ENCODE data around the gene PRAME.
"Not testable (repeated sequence)": the region's sequence is repeated elsewhere in the genome, so short reads cannot be mapped to it uniquely, and the experiment has no call there.

PRAME gene

DNA sequence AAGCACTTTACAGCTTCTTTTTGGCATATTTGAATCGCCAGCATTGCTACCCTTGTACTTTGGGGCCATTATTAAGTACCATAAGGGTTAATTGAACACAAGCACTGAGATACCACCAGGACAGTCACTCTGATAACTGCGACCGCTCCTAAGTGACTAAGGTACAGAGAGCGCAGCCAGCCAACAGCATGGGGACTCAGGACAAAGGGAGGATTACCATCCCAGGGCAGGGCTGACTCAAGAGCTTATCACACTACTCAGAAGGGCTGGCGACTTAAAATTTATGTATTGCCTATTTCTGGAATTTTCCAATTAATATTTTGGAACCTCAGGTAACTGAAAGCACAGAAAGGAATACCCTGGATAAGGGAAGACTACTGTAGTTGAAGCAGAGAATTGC is 39.5 kb downstream of the PRAME start:
- H3K9me3 ChIP-seq (ENCODE audit: control insufficient read depth in 2 of 2, low read length in 2 of 2), result no peaks in the 10 kb centered on the region
- no peak overlapping the region for H3K4me3 ChIP-seq (ENCODE audit: low read length in 2 of 2)
- no peaks in the 10 kb centered on the region for H3K36me3 ChIP-seq (ENCODE audit: control insufficient read depth in 2 of 2, insufficient read depth in 2 of 2, low read length in 2 of 2)
- no peak overlapping the region for H3K27ac ChIP-seq (ENCODE audit: low read length)
- peaks cover 0 to 8% of the 10 kb centered on the region in 2 donors for H3K27me3 ChIP-seq (ENCODE audit: control insufficient read depth in 1 of 2, insufficient read depth in 2 of 2, low read length in 2 of 2)
- H3K4me1 ChIP-seq (ENCODE audit: control insufficient read depth, insufficient read depth, low read length), result no peaks in the 10 kb centered on the region
- no peak overlapping the region for H3K9ac ChIP-seq (ENCODE audit: low read length in 2 of 2)

DNA sequence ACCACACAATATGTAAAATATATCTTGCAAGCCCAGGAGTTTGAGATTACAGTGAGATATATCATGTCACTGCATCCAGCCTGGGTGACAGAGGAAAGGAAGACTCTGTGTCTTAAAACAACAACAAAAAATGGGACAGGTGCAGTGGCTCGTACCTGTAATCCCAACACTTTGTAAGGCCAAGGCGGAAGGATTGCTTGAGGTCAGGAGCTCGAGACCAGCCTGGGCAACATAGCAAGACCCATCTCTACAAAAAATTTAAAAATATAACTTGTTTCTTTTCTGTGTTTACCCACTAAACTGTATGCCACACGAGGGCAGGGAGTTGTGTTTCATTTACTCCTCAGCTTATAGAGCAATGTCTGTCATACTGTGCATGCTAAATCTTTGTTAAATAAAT is 42.1 kb downstream of the PRAME start:
- Histone ChIP-seq H3K27me3 (ENCODE audit: control insufficient read depth in 1 of 2, insufficient read depth in 2 of 2, low read length in 2 of 2) (peaks cover 0 to 8% of the 10 kb centered on the region in 2 donors), H3K4me1 (ENCODE audit: control insufficient read depth, insufficient read depth, low read length) (no peaks in the 10 kb centered on the region), H3K27ac (ENCODE audit: low read length) (no peak overlapping the region), H3K36me3 (ENCODE audit: control insufficient read depth in 2 of 2, insufficient read depth in 2 of 2, low read length in 2 of 2) (no peaks in the 10 kb centered on the region), H3K4me3 (ENCODE audit: low read length in 2 of 2) (no peak overlapping the region), H3K9ac (ENCODE audit: low read length in 2 of 2) (no peak overlapping the region), H3K9me3 (ENCODE audit: control insufficient read depth in 2 of 2, low read length in 2 of 2) (no peaks in the 10 kb centered on the region)

DNA sequence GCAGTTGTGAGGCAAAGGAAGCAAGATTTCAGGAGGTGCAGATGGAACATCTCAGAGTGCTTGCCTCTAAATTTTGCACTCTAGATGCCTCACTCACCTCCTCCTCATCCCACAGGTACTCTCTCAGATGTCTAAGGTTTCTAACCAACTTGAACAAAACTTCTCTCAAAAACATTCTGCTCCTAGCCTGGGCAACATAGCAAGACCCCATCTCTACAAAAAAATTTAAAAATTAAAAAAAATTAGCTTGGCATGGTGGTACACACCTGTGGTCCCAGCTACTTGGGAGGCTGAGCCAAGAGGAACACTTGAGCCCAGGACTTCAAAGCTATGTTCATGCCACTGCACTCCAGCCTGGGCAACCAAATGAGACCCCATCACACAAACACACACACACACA is 43.2 kb downstream of the PRAME start:
- H3K36me3 ChIP-seq (ENCODE audit: control insufficient read depth in 2 of 2, insufficient read depth in 2 of 2, low read length in 2 of 2), result no peaks in the 10 kb centered on the region
- H3K27me3 ChIP-seq (ENCODE audit: control insufficient read depth in 1 of 2, insufficient read depth in 2 of 2, low read length in 2 of 2), result peaks cover 0 to 8% of the 10 kb centered on the region in 2 donors
- H3K4me1 ChIP-seq (ENCODE audit: control insufficient read depth, insufficient read depth, low read length), result no peaks in the 10 kb centered on the region
- H3K4me3 ChIP-seq (ENCODE audit: low read length in 2 of 2), result no peak overlapping the region
- H3K9me3 ChIP-seq (ENCODE audit: control insufficient read depth in 2 of 2, low read length in 2 of 2), result no peaks in the 10 kb centered on the region
- H3K27ac ChIP-seq (ENCODE audit: low read length), result no peak overlapping the region
- H3K9ac ChIP-seq (ENCODE audit: low read length in 2 of 2), result no peak overlapping the region

DNA sequence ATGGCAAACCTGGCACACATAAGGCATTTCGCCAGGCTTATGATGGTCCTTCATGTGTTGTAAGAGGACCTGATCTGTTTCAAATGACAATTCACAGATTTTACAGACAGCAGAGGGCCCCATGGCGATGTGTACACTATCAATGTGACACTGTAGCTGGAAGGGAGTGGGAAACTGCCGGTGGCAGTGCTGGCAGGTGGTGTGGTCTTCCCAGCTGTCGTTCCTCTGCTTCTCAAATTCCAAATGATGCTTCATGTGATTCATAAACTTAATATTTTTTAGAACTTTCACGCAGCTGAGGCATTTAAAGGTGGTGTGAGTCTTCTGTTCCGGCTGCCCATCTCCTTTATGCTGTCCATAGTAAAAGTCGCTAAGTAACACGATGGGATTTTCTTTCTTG is 44.6 kb downstream of the PRAME start:
- not testable (repeated sequence) for H3K9ac ChIP-seq (ENCODE audit: low read length in 2 of 2); H3K36me3 ChIP-seq (ENCODE audit: control insufficient read depth in 2 of 2, insufficient read depth in 2 of 2, low read length in 2 of 2); H3K27me3 ChIP-seq (ENCODE audit: control insufficient read depth in 1 of 2, insufficient read depth in 2 of 2, low read length in 2 of 2); H3K9me3 ChIP-seq (ENCODE audit: control insufficient read depth in 2 of 2, low read length in 2 of 2); H3K27ac ChIP-seq (ENCODE audit: low read length); H3K4me3 ChIP-seq (ENCODE audit: low read length in 2 of 2); H3K4me1 ChIP-seq (ENCODE audit: control insufficient read depth, insufficient read depth, low read length)

DNA sequence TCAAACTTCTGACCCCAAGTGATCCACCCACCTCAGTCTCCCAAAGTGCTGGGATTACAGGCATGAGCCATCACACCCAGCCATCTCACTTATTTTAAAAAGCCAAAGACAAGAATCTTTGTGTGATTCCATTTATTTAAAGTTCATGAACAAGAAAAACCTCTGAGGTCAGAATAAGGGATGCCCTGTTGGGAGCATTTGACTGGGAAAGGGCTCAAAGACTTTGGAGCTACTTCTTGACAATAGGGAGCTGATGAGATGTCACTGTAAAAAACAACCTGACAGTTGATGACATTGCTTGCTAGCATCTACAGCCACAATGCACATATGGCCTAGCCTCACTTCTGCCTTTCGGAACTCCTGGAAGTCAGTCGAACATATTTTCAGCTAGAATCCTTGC is 45.4 kb downstream of the PRAME start:
- Histone ChIP-seq H3K9me3 (ENCODE audit: control insufficient read depth in 2 of 2, low read length in 2 of 2) (no peaks in the 10 kb centered on the region), H3K4me3 (ENCODE audit: low read length in 2 of 2) (no peak overlapping the region), H3K27ac (ENCODE audit: low read length) (no peak overlapping the region), H3K36me3 (ENCODE audit: control insufficient read depth in 2 of 2, insufficient read depth in 2 of 2, low read length in 2 of 2) (no peaks in the 10 kb centered on the region), H3K4me1 (ENCODE audit: control insufficient read depth, insufficient read depth, low read length) (no peaks in the 10 kb centered on the region), H3K9ac (ENCODE audit: low read length in 2 of 2) (no peak overlapping the region), H3K27me3 (ENCODE audit: control insufficient read depth in 1 of 2, insufficient read depth in 2 of 2, low read length in 2 of 2) (peaks cover 0 to 8% of the 10 kb centered on the region in 2 donors)

DNA sequence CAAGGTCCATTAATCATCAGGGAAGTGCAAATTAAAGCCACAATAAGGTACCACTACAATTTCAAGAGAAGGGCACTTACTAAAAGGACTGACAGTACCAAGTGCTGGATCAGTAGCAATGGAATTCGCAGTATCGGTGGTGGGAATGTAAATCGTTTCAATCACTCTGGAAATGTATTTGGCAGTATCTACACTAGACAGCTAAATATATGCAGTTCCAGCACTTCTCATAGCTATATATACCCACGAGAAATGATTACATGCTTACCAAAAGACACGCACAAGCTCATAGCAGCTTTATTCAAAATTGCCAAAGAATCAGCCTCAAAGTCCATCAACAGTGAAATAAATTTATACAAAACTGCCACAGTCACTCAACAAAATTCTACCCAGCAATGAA is 46.1 kb downstream of the PRAME start:
- Histone ChIP-seq H3K4me1 (ENCODE audit: control insufficient read depth, insufficient read depth, low read length) (no peaks in the 10 kb centered on the region), H3K27me3 (ENCODE audit: control insufficient read depth in 1 of 2, insufficient read depth in 2 of 2, low read length in 2 of 2) (peaks cover 0 to 8% of the 10 kb centered on the region in 2 donors), H3K9ac (ENCODE audit: low read length in 2 of 2) (no peak overlapping the region), H3K9me3 (ENCODE audit: control insufficient read depth in 2 of 2, low read length in 2 of 2) (no peaks in the 10 kb centered on the region), H3K27ac (ENCODE audit: low read length) (no peak overlapping the region), H3K36me3 (ENCODE audit: control insufficient read depth in 2 of 2, insufficient read depth in 2 of 2, low read length in 2 of 2) (no peaks in the 10 kb centered on the region), H3K4me3 (ENCODE audit: low read length in 2 of 2) (no peak overlapping the region)

DNA sequence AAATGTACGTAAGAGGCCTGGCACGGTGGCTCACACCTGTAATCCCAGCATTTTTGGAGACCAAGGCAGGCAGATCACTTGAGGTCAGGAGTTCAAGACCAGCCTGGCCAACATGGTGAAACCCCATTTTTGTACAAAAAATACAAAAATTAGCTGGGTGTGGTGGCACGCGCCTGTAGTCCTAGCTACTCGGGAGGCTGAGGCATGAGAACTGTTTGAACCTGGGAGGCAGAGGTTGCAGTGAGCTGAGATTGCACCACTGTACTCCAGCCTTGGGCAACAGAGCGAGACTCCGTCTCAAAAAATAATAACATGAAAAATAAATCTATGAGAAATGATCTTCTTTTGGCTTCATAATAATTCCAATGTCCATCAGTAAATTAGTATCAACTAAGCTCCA is 48.2 kb downstream of the PRAME start:
- H3K36me3 ChIP-seq (ENCODE audit: control insufficient read depth in 2 of 2, insufficient read depth in 2 of 2, low read length in 2 of 2); H3K9me3 ChIP-seq (ENCODE audit: control insufficient read depth in 2 of 2, low read length in 2 of 2); H3K9ac ChIP-seq (ENCODE audit: low read length in 2 of 2); H3K4me1 ChIP-seq (ENCODE audit: control insufficient read depth, insufficient read depth, low read length); H3K27ac ChIP-seq (ENCODE audit: low read length); H3K27me3 ChIP-seq (ENCODE audit: control insufficient read depth in 1 of 2, insufficient read depth in 2 of 2, low read length in 2 of 2); H3K4me3 ChIP-seq (ENCODE audit: low read length in 2 of 2): not testable (repeated sequence)

DNA sequence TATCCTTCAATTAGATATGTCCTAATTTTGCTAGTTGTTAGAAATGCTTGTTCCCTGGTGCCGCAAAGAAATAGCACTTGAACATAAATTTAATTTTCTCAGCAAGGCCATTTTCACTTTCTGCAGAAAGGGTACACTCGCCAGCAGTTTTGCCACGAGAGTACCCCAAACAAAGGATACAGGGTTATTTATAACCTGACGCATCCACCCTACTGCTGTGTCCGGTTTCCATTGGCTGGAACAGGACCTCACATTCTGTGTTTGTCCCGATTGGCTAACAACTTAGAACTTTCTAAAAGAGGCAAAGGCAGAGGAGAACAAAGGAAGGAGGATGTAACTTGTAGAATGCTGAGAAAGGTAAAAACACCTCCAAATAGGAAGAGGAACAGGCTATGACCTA is 49.2 kb downstream of the PRAME start:
- H3K27ac ChIP-seq (ENCODE audit: low read length); H3K27me3 ChIP-seq (ENCODE audit: control insufficient read depth in 1 of 2, insufficient read depth in 2 of 2, low read length in 2 of 2); H3K4me3 ChIP-seq (ENCODE audit: low read length in 2 of 2); H3K9me3 ChIP-seq (ENCODE audit: control insufficient read depth in 2 of 2, low read length in 2 of 2); H3K4me1 ChIP-seq (ENCODE audit: control insufficient read depth, insufficient read depth, low read length); H3K9ac ChIP-seq (ENCODE audit: low read length in 2 of 2); H3K36me3 ChIP-seq (ENCODE audit: control insufficient read depth in 2 of 2, insufficient read depth in 2 of 2, low read length in 2 of 2): not testable (repeated sequence)

DNA sequence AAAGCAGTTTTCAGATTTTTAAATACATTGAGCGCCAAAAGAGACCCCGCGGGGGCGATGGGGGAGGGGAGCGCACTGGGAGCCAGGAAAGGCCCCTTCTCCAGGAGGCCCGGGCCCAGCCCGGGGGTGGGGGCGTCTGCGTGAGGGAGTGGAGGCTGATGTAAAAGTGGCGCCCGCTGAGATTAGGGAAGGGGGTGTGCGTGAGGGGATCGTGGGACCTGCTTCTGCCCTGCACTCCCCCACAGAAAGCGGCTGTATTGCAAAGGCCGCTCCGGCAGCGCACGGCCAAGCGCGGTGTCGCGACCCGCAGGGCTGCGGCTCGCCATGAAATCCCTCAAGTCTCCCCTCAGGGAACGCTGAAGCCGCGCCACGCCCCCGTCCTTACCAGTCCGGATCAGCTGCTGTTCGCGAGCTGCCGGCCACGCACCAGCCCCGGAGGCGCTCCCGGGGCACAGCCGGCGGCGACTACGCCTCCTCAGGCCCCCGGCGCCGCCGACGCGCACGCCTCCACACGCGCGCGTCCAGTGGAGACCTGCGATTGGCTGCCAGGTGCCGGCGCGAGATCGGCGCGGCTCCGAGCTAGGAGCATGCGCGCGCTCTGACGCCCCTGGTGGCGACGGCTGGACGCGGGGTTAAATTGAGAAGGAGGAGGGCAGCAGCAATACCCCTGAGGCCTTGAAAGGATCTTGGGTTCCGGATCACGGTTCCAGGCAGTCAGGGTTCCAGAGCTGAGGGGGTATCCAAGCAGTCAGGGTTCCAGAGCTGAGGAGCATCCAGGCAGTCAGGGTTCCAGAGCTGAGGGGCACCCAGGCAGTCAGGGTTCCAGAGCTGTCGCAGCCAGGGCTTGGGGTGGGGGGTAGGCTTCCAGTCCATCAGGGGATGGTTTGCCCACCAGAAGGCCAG is 50.5 kb downstream of the PRAME start, which contains the start of gene ZNF280B:
TSS of gene ZNF280B (minus strand) at position 469 of the 903 bp plus-strand sequence. CDS start 19,344 bp downstream, outside the sequence.
- Histone ChIP-seq H3K27me3 (ENCODE audit: control insufficient read depth in 1 of 2, insufficient read depth in 2 of 2, low read length in 2 of 2) (no peaks in the 10 kb centered on the region), H3K4me3 (ENCODE audit: low read length in 2 of 2) (peak within 1 kb of the TSS; percentile 75 to 84), H3K27ac (ENCODE audit: low read length) (no peak within 1 kb of the TSS), H3K4me1 (ENCODE audit: control insufficient read depth, insufficient read depth, low read length) (no peaks in the 10 kb centered on the region), H3K9me3 (ENCODE audit: control insufficient read depth in 2 of 2, low read length in 2 of 2) (no peaks in the 10 kb centered on the region), H3K9ac (ENCODE audit: low read length in 2 of 2) (peak within 1 kb of the TSS; percentile 48 to 73), H3K36me3 (ENCODE audit: control insufficient read depth in 2 of 2, insufficient read depth in 2 of 2, low read length in 2 of 2) (no peaks in the 10 kb centered on the region)

DNA sequence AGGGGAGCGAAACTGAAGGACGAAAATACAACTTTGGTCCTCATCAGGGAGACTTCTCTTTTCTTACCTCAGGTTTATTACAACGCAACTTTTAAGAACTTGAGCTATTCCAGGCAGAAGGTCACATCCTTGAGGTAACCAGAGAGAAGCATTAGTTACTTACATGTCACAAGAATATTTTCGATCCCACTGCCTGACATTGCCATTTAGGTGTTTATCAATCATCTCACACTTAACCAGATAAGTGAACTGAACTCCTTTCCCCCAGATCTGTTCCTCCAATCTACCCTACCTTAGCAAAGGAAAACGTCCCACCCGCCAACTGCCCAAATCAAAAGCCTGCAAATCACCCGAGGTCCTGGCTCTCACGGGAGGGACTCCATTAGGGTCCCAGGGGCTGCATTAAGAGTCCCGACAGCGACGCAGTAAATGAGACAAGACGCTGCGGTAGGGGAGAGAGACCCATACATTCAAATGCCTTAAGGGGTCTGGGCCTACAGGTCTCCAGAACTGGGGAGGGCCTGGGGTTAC is 51.3 kb downstream of the PRAME start:
- Histone ChIP-seq H3K9me3 (ENCODE audit: control insufficient read depth in 2 of 2, low read length in 2 of 2) (no peaks in the 10 kb centered on the region), H3K4me1 (ENCODE audit: control insufficient read depth, insufficient read depth, low read length) (no peaks in the 10 kb centered on the region), H3K4me3 (ENCODE audit: low read length in 2 of 2) (peak overlapping the region; percentile 75 to 84), H3K27ac (ENCODE audit: low read length) (no peak overlapping the region), H3K27me3 (ENCODE audit: control insufficient read depth in 1 of 2, insufficient read depth in 2 of 2, low read length in 2 of 2) (no peaks in the 10 kb centered on the region), H3K36me3 (ENCODE audit: control insufficient read depth in 2 of 2, insufficient read depth in 2 of 2, low read length in 2 of 2) (no peaks in the 10 kb centered on the region), H3K9ac (ENCODE audit: low read length in 2 of 2) (peak overlapping the region; percentile 48 to 73)

DNA sequence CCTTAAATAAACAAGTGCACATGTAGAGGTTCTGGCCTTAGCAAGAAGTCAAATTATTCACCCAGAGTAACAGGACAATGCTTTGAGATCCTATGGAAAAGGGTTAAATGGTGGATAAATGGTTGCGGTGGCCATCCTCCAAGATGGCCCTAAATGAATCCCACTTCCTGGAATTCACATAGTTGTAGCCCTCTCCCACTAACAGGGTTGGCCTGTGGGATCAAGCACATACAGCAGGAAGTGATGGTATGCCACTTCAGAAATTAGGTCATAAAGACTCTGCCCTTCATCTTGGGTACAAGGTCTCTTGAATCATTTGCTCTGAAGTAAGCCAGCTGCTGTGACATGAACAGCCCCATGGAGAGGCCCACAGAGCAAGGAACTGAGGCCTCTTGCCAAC is 52.3 kb downstream of the PRAME start:
- no peaks in the 10 kb centered on the region for H3K4me1 ChIP-seq (ENCODE audit: control insufficient read depth, insufficient read depth, low read length)
- no peak overlapping the region for H3K9ac ChIP-seq (ENCODE audit: low read length in 2 of 2)
- no peak overlapping the region for H3K27ac ChIP-seq (ENCODE audit: low read length)
- H3K27me3 ChIP-seq (ENCODE audit: control insufficient read depth in 1 of 2, insufficient read depth in 2 of 2, low read length in 2 of 2), result no peaks in the 10 kb centered on the region
- H3K4me3 ChIP-seq (ENCODE audit: low read length in 2 of 2), result no peak overlapping the region
- no peaks in the 10 kb centered on the region for H3K9me3 ChIP-seq (ENCODE audit: control insufficient read depth in 2 of 2, low read length in 2 of 2)
- H3K36me3 ChIP-seq (ENCODE audit: control insufficient read depth in 2 of 2, insufficient read depth in 2 of 2, low read length in 2 of 2), result no peaks in the 10 kb centered on the region
